ENCODE measurements around the gene CD37. TPM values are rescaled to one million over a fixed set of nuclear protein-coding genes. Genes with fewer than 3 reads are reported as not detected.
"Not testable (repeated sequence)": the region's sequence is repeated elsewhere in the genome, so short reads cannot be mapped to it uniquely, and the experiment has no call there.

CD37 gene
- total and polyA plus RNA-seq, 5 donors, result 2.3 to 8.0 (median 5.5) TPM

GRCh38 chr19:49364083-49364737 is 29.0 kb downstream of the CD37 start:
- H3K4me3 ChIP-seq (ENCODE audit: low read length), result peak overlapping the region; percentile 38
- H3K27ac ChIP-seq (ENCODE audit: low read length), result no peak overlapping the region
- H3K9me3 ChIP-seq (ENCODE audit: control insufficient read depth, low read length), result no peaks in the 10 kb centered on the region
- DNase-seq, result peak in 2 of 3 donors; percentile 38 to 69
- H3K4me1 ChIP-seq (ENCODE audit: control insufficient read depth, insufficient read depth, low read length), result no peaks in the 10 kb centered on the region
- H3K27me3 ChIP-seq (ENCODE audit: control insufficient read depth, insufficient read depth), result no peaks in the 10 kb centered on the region
- intact Hi-C loops (cut with DNase I), result loop anchor here in 1 of 4 donors (10.0 kb wide), 1 partner anchor 81 kb away; the partner anchor contains the start of gene SLC17A7
- ATAC-seq, result no peak
- 75% methylated on average over 27 of the region's 27 CpGs for WGBS

- DNase-seq (no peak), ATAC-seq (no peak)
- intact Hi-C loops (cut with DNase I), result loop anchor here in 1 of 4 donors (10.0 kb wide), 1 partner anchor 79 kb away; the partner anchor contains the start of gene SLC17A7
Measured at GRCh38 chr19:49366110-49366509, 30.9 kb downstream of the CD37 start.

GRCh38 chr19:49368711-49369358 is 33.6 kb downstream of the CD37 start:
- Histone ChIP-seq H3K4me3 (ENCODE audit: low read length) (no peak overlapping the region), H3K27me3 (ENCODE audit: control insufficient read depth, insufficient read depth) (no peaks in the 10 kb centered on the region), H3K9me3 (ENCODE audit: control insufficient read depth, low read length) (peaks cover 3% of the 10 kb centered on the region), H3K4me1 (ENCODE audit: control insufficient read depth, insufficient read depth, low read length) (no peaks in the 10 kb centered on the region), H3K27ac (ENCODE audit: low read length) (no peak overlapping the region)
- ATAC-seq (no peak), DNase-seq (no peak)
- intact Hi-C loops (cut with DNase I), result loop anchor here in 1 of 4 donors (10.0 kb wide), 1 partner anchor 76 kb away; the partner anchor contains the start of gene SLC17A7
- 83% methylated on average over 5 of the region's 5 CpGs for WGBS

More at GRCh38 chr19:49366110-49366509, 30.9 kb downstream of the CD37 start:
- Histone ChIP-seq H3K4me1 (ENCODE audit: control insufficient read depth, insufficient read depth, low read length) (no peaks in the 10 kb centered on the region), H3K4me3 (ENCODE audit: low read length) (no peak overlapping the region), H3K9me3 (ENCODE audit: control insufficient read depth, low read length) (peaks cover 3% of the 10 kb centered on the region), H3K27ac (ENCODE audit: low read length) (no peak overlapping the region), H3K27me3 (ENCODE audit: control insufficient read depth, insufficient read depth) (no peaks in the 10 kb centered on the region)

- 72% methylated on average over 3 of the region's 3 CpGs for WGBS
- intact Hi-C loops (cut with DNase I), result no loop called here
- peaks cover 3% of the 10 kb centered on the region for H3K9me3 ChIP-seq (ENCODE audit: control insufficient read depth, low read length)
- H3K27me3 ChIP-seq (ENCODE audit: control insufficient read depth, insufficient read depth), result no peaks in the 10 kb centered on the region
- no peak overlapping the region for H3K27ac ChIP-seq (ENCODE audit: low read length)
- no peak overlapping the region for H3K4me3 ChIP-seq (ENCODE audit: low read length)
- ATAC-seq (no peak), DNase-seq (no peak)
- no peaks in the 10 kb centered on the region for H3K4me1 ChIP-seq (ENCODE audit: control insufficient read depth, insufficient read depth, low read length)
Measured at GRCh38 chr19:49371184-49371583, 36.0 kb downstream of the CD37 start.

GRCh38 chr19:49373174-49373573 is 38.0 kb downstream of the CD37 start:
- intact Hi-C loops (cut with DNase I), result not testable (repeated sequence)

GRCh38 chr19:49374665-49375434 is 39.6 kb downstream of the CD37 start:
- no peak overlapping the region for H3K27ac ChIP-seq (ENCODE audit: low read length)
- ATAC-seq (no peak), DNase-seq (peak in 1 of 3 donors; percentile 23)
- intact Hi-C loops (cut with DNase I), result no loop called here
- H3K4me3 ChIP-seq (ENCODE audit: low read length), result no peak overlapping the region
- no peaks in the 10 kb centered on the region for H3K27me3 ChIP-seq (ENCODE audit: control insufficient read depth, insufficient read depth)
- 87% methylated on average over 16 of the region's 16 CpGs for WGBS
- no peaks in the 10 kb centered on the region for H3K9me3 ChIP-seq (ENCODE audit: control insufficient read depth, low read length)
- no peaks in the 10 kb centered on the region for H3K4me1 ChIP-seq (ENCODE audit: control insufficient read depth, insufficient read depth, low read length)

More at GRCh38 chr19:49373174-49373573, 38.0 kb downstream of the CD37 start:
- H3K4me1 ChIP-seq (ENCODE audit: control insufficient read depth, insufficient read depth, low read length); H3K27ac ChIP-seq (ENCODE audit: low read length); DNase-seq; H3K9me3 ChIP-seq (ENCODE audit: control insufficient read depth, low read length); ATAC-seq; H3K4me3 ChIP-seq (ENCODE audit: low read length); H3K27me3 ChIP-seq (ENCODE audit: control insufficient read depth, insufficient read depth): not testable (repeated sequence)
- WGBS, result 78% methylated on average over 3 of the region's 3 CpGs

GRCh38 chr19:49378512-49378911 is 43.3 kb downstream of the CD37 start:
- Histone ChIP-seq H3K4me1 (ENCODE audit: control insufficient read depth, insufficient read depth, low read length) (no peaks in the 10 kb centered on the region), H3K27me3 (ENCODE audit: control insufficient read depth, insufficient read depth) (no peaks in the 10 kb centered on the region), H3K27ac (ENCODE audit: low read length) (no peak overlapping the region), H3K9me3 (ENCODE audit: control insufficient read depth, low read length) (no peaks in the 10 kb centered on the region), H3K4me3 (ENCODE audit: low read length) (no peak overlapping the region)
- intact Hi-C loops (cut with DNase I), result no loop called here
- no peak for DNase-seq
- WGBS, result 76% methylated on average over 3 of the region's 3 CpGs
- no peak for ATAC-seq

GRCh38 chr19:49380391-49380790 is 45.2 kb downstream of the CD37 start:
- Histone ChIP-seq H3K27ac (ENCODE audit: low read length) (no peak overlapping the region), H3K27me3 (ENCODE audit: control insufficient read depth, insufficient read depth) (no peaks in the 10 kb centered on the region), H3K4me1 (ENCODE audit: control insufficient read depth, insufficient read depth, low read length) (no peaks in the 10 kb centered on the region), H3K9me3 (ENCODE audit: control insufficient read depth, low read length) (no peaks in the 10 kb centered on the region), H3K4me3 (ENCODE audit: low read length) (no peak overlapping the region)
- 92% methylated on average over 3 of the region's 3 CpGs for WGBS
- intact Hi-C loops (cut with DNase I), result no loop called here
- DNase-seq (no peak), ATAC-seq (no peak)

- H3K27ac ChIP-seq (ENCODE audit: low read length), result no peak overlapping the region
- ATAC-seq (no peak), DNase-seq (no peak)
- no peak overlapping the region for H3K4me3 ChIP-seq (ENCODE audit: low read length)
- intact Hi-C loops (cut with DNase I), result no loop called here
- no peaks in the 10 kb centered on the region for H3K4me1 ChIP-seq (ENCODE audit: control insufficient read depth, insufficient read depth, low read length)
- H3K9me3 ChIP-seq (ENCODE audit: control insufficient read depth, low read length), result no peaks in the 10 kb centered on the region
- 91% methylated on average over 5 of the region's 5 CpGs for WGBS
- no peaks in the 10 kb centered on the region for H3K27me3 ChIP-seq (ENCODE audit: control insufficient read depth, insufficient read depth)
Measured at GRCh38 chr19:49382639-49383038, 47.4 kb downstream of the CD37 start.

GRCh38 chr19:49383599-49383998 is 48.4 kb downstream of the CD37 start:
- H3K27me3 ChIP-seq (ENCODE audit: control insufficient read depth, insufficient read depth), result no peaks in the 10 kb centered on the region
- H3K4me3 ChIP-seq (ENCODE audit: low read length), result no peak overlapping the region
- no peaks in the 10 kb centered on the region for H3K9me3 ChIP-seq (ENCODE audit: control insufficient read depth, low read length)
- no peaks in the 10 kb centered on the region for H3K4me1 ChIP-seq (ENCODE audit: control insufficient read depth, insufficient read depth, low read length)
- intact Hi-C loops (cut with DNase I), result no loop called here
- 38% methylated on average over 1 of the region's 1 CpG for WGBS
- ATAC-seq (no peak), DNase-seq (no peak)
- no peak overlapping the region for H3K27ac ChIP-seq (ENCODE audit: low read length)

GRCh38 chr19:49387936-49388372 is 52.7 kb downstream of the CD37 start, which contains the start of gene KASH5:
KASH5 (plus strand) TSS chr19:49388249; CDS start chr19:49390884, 2,635 bp downstream.
- no peaks in the 10 kb centered on the region for H3K27me3 ChIP-seq (ENCODE audit: control insufficient read depth, insufficient read depth)
- H3K4me1 ChIP-seq (ENCODE audit: control insufficient read depth, insufficient read depth, low read length), result no peaks in the 10 kb centered on the region
- 55% methylated on average over 40 of the region's 40 CpGs for WGBS
- intact Hi-C loops (cut with DNase I), result no loop called here
- DNase-seq, result peak; percentile 86 to 92 (median 90)
- no peaks in the 10 kb centered on the region for H3K9me3 ChIP-seq (ENCODE audit: control insufficient read depth, low read length)
- peak; percentile 62 to 67 for ATAC-seq
- H3K27ac ChIP-seq (ENCODE audit: low read length), result no peak within 1 kb of the TSS
- H3K4me3 ChIP-seq (ENCODE audit: low read length), result no peak within 1 kb of the TSS
